ENCODE results near the gene ATP6V1F. TPM values are rescaled to one million over a fixed set of nuclear protein-coding genes. Genes with fewer than 3 reads are reported as not detected.

The ATP6V1F gene
- total RNA-seq, 1 donor from 2014 or later = 123 TPM

DNA sequence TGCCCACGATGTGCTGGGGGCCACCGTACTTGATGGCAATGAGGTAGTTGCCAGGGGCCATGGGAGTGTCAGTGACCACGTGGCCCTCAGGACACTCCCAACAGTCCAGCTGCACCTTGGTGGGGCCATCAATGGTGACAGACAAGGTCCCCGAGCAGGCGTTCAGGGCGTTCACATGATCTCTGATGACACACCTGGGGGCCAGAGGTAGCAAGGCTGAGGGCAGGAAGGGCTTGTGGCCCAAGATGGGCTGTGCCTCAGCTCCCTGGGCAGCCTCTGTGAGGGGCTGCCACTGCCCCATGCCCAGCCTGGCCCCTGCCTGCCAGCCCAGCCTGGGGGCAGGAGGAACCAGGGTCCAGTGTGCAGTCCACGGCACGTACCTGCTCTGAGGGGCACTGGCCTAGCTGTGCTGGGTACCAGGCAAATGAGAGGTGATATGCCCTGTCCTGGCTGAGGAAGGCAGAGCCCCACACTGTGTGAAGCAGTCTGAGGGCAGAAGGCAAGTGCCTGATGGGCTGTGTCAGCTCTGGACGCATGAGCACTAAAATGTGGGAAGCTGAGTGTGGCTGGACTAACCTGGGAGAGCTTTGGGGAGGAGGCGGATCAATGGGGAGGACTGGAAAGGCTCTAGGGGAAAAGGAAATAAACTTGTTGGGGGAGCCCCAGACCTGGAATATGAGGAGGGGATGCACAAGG lies 51.4 kb downstream of the ATP6V1F start:
- H3K36me3 Mint-ChIP-seq = no peaks in the 10 kb centered on the region
- peaks cover 24% of the 10 kb centered on the region for H3K4me1 Mint-ChIP-seq
- DNase-seq (ENCODE audit: low spot score in 2 of 2, unreplicated experiment in 2 of 2) = no peak
- no peak overlapping the region for H3K4me3 Mint-ChIP-seq
- TF ChIP-seq CTCF (IDR thresholded peaks at IDR 0.05; ENCODE audit: unreplicated experiment) = no peak
- H3K27ac Mint-ChIP-seq = no peak overlapping the region
- H3K27me3 Mint-ChIP-seq (ENCODE audit: low read depth) = peaks cover 70% of the 10 kb centered on the region
- no peaks in the 10 kb centered on the region for H3K9me3 Mint-ChIP-seq

GRCh38 chr7:128914566-128915151 lies 52.0 kb downstream of the ATP6V1F start:
- no peak overlapping the region for H3K4me3 Mint-ChIP-seq
- no peak overlapping the region for H3K27ac Mint-ChIP-seq
- TF ChIP-seq CTCF (IDR thresholded peaks at IDR 0.05; ENCODE audit: unreplicated experiment) = no peak
- H3K9me3 Mint-ChIP-seq = no peaks in the 10 kb centered on the region
- H3K36me3 Mint-ChIP-seq = no peaks in the 10 kb centered on the region
- peaks cover 70% of the 10 kb centered on the region for H3K27me3 Mint-ChIP-seq (ENCODE audit: low read depth)
- no peak for DNase-seq (ENCODE audit: low spot score in 2 of 2, unreplicated experiment in 2 of 2)
- H3K4me1 Mint-ChIP-seq = peaks cover 19% of the 10 kb centered on the region

DNA sequence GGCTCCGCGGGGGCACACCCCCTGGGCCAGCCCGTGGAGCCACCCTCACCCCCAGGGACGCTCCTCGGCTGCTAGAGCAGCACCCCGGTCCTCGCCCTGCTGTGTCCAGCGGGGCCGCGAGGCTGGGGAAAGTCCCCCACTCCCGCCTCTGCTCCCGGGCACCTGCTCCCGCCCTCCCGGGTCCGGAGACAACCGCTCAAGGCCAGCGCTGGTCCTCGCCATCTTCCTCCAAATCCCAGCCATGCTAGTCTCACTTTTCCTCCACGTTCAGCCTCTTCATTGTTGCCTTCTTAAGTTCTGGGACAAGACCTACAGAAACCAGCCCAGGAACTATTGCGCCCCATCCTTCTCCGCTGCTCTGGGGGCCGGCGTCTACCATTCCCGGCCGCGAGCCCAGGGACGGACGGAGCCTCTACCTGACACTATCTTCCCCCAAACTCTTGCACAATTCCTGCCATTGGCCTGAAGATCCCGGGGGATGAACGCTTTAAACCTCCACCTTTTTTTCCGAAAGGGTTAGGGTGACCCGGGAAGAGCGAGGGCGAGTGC lies 52.7 kb downstream of the ATP6V1F start:
- Mint-ChIP-seq H3K4me3 (no peak overlapping the region), H3K27ac (no peak overlapping the region), H3K27me3 (ENCODE audit: low read depth) (peaks cover 71% of the 10 kb centered on the region)

More for the DNA sequence above, 52.7 kb downstream of the ATP6V1F start:
- no peaks in the 10 kb centered on the region for H3K36me3 Mint-ChIP-seq
- H3K4me1 Mint-ChIP-seq = peaks cover 15% of the 10 kb centered on the region
- no peak for DNase-seq (ENCODE audit: low spot score in 2 of 2, unreplicated experiment in 2 of 2)
- no peak for TF ChIP-seq CTCF (IDR thresholded peaks at IDR 0.05; ENCODE audit: unreplicated experiment)
- no peaks in the 10 kb centered on the region for H3K9me3 Mint-ChIP-seq

Other genes starting within 250 kb of the ATP6V1F start
- gene GARIN1A, start 190.6 kb upstream of the ATP6V1F start, total RNA-seq = 3.4 to 4.1 TPM (median 3.5 TPM) in 3 replicates
- 193 to 199 TPM (median 194 TPM) in 3 replicates for gene CALU, start 123.5 kb upstream of the ATP6V1F start, total RNA-seq
- gene OPN1SW, start 87.1 kb upstream of the ATP6V1F start, total RNA-seq = not detected in 3 replicates
- 34.6 to 39.1 TPM (median 34.8 TPM) in 3 replicates for gene CCDC136, start 70.9 kb upstream of the ATP6V1F start, total RNA-seq
- gene FLNC, start 32.5 kb upstream of the ATP6V1F start, total RNA-seq = 176 to 188 TPM (median 184 TPM) in 3 replicates
- gene KCP, start 47.9 kb downstream of the ATP6V1F start, total RNA-seq = 19.8 to 23.7 TPM (median 22.5 TPM) in 3 replicates
- gene IRF5, start 75.1 kb downstream of the ATP6V1F start, total RNA-seq = 0.51 to 0.90 TPM (median 0.56 TPM) in 3 replicates
- 37.7 to 40.2 TPM (median 40.2 TPM) in 3 replicates for gene TNPO3, start 192.3 kb downstream of the ATP6V1F start, total RNA-seq